ENCODE measurements around the gene USP3. TPM values are rescaled to one million over a fixed set of nuclear protein-coding genes. Genes with fewer than 3 reads are reported as not detected.
A peak's percentile ranks its signal among the peaks of the same experiment; 100 is the strongest.

USP3 gene
- total and polyA plus RNA-seq, 2 of the 13 experiments (the other 11 are each of a cell fraction or from before 2014, with no cell fraction given) = 14.3 to 61.2 TPM

- peak; percentile 56; the same call in 1 of the 2 replicates for TF ChIP-seq ZHX1 (CRISPR knock-in tag; IDR thresholded peaks at IDR 0.05; ENCODE audit: low read depth)
- TF ChIP-seq SRSF1 (optimal IDR thresholded peaks at IDR 0.05; ENCODE audit: low read depth, low read length) = no peak
- TF ChIP-seq THAP7 (CRISPR knock-in tag; IDR thresholded peaks at IDR 0.05) = no peak
- TF ChIP-seq BATF2 (CRISPR knock-in tag; IDR thresholded peaks at IDR 0.05) = peak; percentile 46
- no peak for TF ChIP-seq SOX5 (CRISPR knock-in tag; IDR thresholded peaks at IDR 0.05; ENCODE audit: borderline replicate concordance)
- peak; percentile 78; the same call in 1 of the 2 replicates for TF ChIP-seq CREB1 (IDR thresholded peaks at IDR 0.05)
- no peak for TF ChIP-seq CREB1 (CRISPR knock-in tag; IDR thresholded peaks at IDR 0.05)
- no peak for TF ChIP-seq CENPBD1 (CRISPR knock-in tag; IDR thresholded peaks at IDR 0.05; ENCODE audit: borderline replicate concordance, low read depth)
- TF ChIP-seq RFX5 (IDR thresholded peaks at IDR 0.05; ENCODE audit: low read depth, low read length) = peak; percentile 48; the same call in 1 of the 2 replicates
- TF ChIP-seq ZNF124 (CRISPR knock-in tag; IDR thresholded peaks at IDR 0.05) = peak; percentile 33; the same call in 1 of the 2 replicates
- TF ChIP-seq SRSF9 (IDR thresholded peaks at IDR 0.05; ENCODE audit: borderline replicate concordance, insufficient read depth, low read depth, low read length, poor library complexity, severe bottlenecking) = no peak
- peak; percentile 67; the same call in 1 of the 2 replicates for TF ChIP-seq TBX2 (CRISPR knock-in tag; IDR thresholded peaks at IDR 0.05; ENCODE audit: borderline replicate concordance)
- no peak for TF ChIP-seq ZBTB21 (CRISPR knock-in tag; IDR thresholded peaks at IDR 0.05)
- peak; percentile 63; the same call in 1 of the 2 replicates for TF ChIP-seq PRMT3 (CRISPR knock-in tag; IDR thresholded peaks at IDR 0.05; ENCODE audit: borderline replicate concordance, low read depth)
- TF ChIP-seq MTERF4 (CRISPR knock-in tag; IDR thresholded peaks at IDR 0.05) = no peak
- TF ChIP-seq ZNF780A (CRISPR knock-in tag; IDR thresholded peaks at IDR 0.05) = no peak
- TF ChIP-seq KDM5A (IDR thresholded peaks at IDR 0.05; ENCODE audit: borderline replicate concordance, low read length) = peak; percentile 61; the same call in 1 of the 2 replicates
- no peak for TF ChIP-seq THAP9 (CRISPR knock-in tag; IDR thresholded peaks at IDR 0.05; ENCODE audit: borderline replicate concordance)
- TF ChIP-seq ARNT (IDR thresholded peaks at IDR 0.05) = no peak
- peak; percentile 86 for TF ChIP-seq TFDP2 (CRISPR knock-in tag; IDR thresholded peaks at IDR 0.05)
Measured at GRCh38 chr15:63600616-63601025, 96.2 kb downstream of the USP3 start (continued).

All from HepG2 (cell line).